ENCODE measurements around the gene SARDH.

SARDH gene

GRCh38 chr9:133733421-133733795, 4.7 kb downstream of the SARDH start:
- no peak for TF ChIP-seq JUND (IDR thresholded peaks at IDR 0.05; ENCODE audit: low read depth)
- in situ Hi-C loops (cut with HindIII; ENCODE audit: low pct_unique_long_range_greater_than_20kb, low sequenced_read_pairs) = no loop called here

DNA sequence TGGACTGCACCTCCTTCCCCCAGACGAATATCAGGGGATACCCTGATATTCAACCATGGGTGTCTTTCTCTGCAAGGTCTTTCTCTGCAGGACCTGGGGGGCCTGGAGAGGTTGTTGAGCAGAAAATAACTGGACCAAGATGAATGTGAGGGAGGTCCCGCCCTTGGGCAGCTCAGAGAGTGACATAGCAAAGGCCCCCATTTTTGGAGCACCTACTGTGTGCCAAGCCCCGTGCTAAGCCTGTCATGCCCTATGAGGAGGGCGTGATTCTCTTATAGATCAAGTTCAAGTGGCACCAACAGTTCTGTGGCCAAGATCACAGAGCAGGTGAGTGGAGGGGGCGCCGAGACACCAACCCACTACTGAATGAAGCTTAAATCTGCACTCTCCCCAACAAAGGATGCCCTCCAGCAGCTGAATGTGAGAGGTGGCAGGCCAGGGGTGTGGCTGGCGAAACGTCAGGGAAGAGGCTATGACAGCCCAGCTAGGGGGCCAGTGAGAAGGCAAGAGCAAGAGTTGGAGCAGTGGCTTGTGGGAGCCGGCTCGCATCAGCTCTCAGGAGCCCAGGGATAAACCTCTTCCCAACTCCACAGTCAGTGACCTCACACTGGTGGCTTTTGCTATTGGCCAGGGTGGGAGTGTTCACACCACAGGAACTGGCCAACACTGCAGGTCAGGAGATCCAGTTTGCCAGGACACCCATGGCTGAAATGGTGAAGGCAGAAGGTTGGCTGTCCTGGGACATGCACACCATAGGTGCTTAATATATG, 5.3 kb downstream of the SARDH start:
- in situ Hi-C loops (cut with HindIII; ENCODE audit: low pct_unique_long_range_greater_than_20kb, low sequenced_read_pairs) = no loop called here
- TF ChIP-seq JUND (IDR thresholded peaks at IDR 0.05; ENCODE audit: low read depth) = no peak
- peak in 1 of 2 experiments; percentile 23 for DNase-seq (ENCODE audit: low read depth in 1 of 2, low spot score in 1 of 2)

More at GRCh38 chr9:133733421-133733795, 4.7 kb downstream of the SARDH start:
- no peak for DNase-seq (ENCODE audit: low read depth in 1 of 2, low spot score in 1 of 2)

GRCh38 chr9:133731876-133732638, 6.1 kb downstream of the SARDH start:
- TF ChIP-seq JUND (IDR thresholded peaks at IDR 0.05; ENCODE audit: low read depth) = no peak
- in situ Hi-C loops (cut with HindIII; ENCODE audit: low pct_unique_long_range_greater_than_20kb, low sequenced_read_pairs) = no loop called here
- peak; percentile 95 to 97 for DNase-seq (ENCODE audit: low read depth in 1 of 2, low spot score in 1 of 2)

DNA sequence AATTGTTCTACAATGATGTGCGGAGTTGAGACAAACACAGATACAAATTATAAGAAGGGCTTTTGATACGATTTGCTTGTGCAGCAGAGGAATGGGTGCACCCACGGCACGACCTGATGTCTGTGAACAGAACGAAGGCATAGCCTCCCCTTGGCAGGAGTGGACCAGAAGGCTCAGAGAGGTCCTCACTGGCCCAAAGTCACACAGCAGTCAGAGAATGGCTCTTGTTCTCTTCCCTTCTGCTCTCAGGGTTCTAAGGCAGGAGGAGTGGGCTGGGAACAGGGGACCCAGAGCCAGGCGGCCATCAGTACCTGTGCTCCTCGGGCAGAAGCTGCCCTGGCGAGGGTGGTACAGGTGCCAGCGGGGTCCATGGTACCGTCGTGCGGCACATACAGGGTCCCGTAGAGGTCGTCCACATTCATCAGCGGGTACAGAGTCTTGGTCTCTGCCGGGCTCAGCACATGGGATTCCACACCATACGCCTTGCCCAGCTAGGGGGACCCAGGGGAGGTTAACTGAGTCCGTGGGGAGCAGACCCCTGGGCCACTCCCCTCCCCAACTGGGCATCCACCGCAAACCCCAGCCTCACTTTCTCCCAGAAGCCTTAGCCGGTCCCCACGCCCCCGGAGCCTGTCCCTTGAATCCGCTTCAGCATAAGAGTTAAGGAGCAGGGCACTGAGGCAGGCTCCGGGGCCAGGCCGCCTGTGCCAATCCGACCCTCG, 7.0 kb downstream of the SARDH start:
- in situ Hi-C loops (cut with HindIII; ENCODE audit: low pct_unique_long_range_greater_than_20kb, low sequenced_read_pairs) = no loop called here
- TF ChIP-seq JUND (IDR thresholded peaks at IDR 0.05; ENCODE audit: low read depth) = no peak
- no peak for DNase-seq (ENCODE audit: low read depth in 1 of 2, low spot score in 1 of 2)

GRCh38 chr9:133729617-133730281, 8.4 kb downstream of the SARDH start:
- peak; percentile 52 to 72 for DNase-seq (ENCODE audit: low read depth in 1 of 2, low spot score in 1 of 2)
- in situ Hi-C loops (cut with HindIII; ENCODE audit: low pct_unique_long_range_greater_than_20kb, low sequenced_read_pairs) = no loop called here
- TF ChIP-seq JUND (IDR thresholded peaks at IDR 0.05; ENCODE audit: low read depth) = no peak

DNA sequence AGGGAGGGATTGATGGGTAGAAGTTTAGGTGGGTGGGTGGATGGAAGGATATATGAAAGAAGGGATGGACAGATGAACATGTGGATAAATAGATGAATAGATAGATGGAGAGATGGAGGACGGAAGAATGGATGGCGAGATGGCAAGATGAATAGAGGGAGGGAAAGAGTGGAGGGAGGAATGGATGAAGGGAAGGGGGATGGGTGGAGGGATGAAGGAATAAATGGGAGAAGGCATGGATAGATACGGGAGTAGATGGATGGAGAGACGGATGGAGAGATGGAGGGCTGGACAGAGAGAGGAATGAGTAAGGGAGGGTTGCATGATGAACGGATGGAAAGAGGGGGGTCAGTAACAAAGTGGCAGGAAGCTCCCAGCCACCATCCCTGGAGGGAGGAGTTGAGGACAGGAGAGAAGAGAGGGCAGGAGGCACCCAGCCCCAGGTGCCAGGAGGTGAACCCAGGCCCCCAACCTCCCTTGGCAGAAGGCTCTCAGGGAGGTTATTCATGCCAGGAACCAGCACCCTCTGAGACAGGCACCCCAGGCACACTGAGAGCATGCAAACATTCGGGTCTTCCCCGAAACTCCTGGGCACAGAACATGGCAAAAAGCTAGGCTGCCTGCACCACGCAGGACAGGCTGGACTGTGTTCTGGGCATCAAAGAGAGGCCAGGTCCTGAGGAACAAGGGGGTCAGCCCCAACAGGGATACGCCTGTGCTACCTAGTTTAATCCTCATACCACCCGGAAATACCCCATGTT, 9.1 kb downstream of the SARDH start:
- TF ChIP-seq JUND (IDR thresholded peaks at IDR 0.05; ENCODE audit: low read depth) = no peak
- in situ Hi-C loops (cut with HindIII; ENCODE audit: low pct_unique_long_range_greater_than_20kb, low sequenced_read_pairs) = no loop called here
- no peak for DNase-seq (ENCODE audit: low read depth in 1 of 2, low spot score in 1 of 2)

DNA sequence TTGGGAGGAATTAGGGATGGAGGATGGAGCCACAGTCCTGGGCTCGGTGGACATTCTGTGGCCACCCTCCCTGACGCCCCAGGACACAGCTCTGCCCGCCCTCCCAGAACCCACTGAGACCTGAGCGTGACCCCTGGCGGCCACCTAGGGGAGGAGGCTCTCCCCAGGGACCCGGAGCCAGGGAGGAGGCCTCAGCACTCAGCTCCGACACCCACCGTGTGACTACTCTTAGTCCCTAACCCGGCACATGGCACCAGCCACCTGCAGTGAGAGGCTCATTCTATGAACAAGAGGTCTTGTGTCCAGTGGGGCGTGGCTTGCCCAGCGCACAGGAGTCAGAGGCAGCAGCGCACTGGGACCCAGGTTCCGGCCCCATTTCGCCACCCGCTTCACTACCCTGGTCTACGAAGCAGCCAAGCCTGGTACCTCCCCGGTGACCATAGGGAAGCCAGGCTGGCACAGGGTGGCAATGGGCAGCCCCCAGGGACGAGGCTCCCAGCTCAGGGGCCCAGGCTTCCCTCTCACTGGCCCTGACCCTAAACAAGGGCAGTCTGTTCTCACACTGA, 10.2 kb downstream of the SARDH start:
- in situ Hi-C loops (cut with HindIII; ENCODE audit: low pct_unique_long_range_greater_than_20kb, low sequenced_read_pairs) = no loop called here

GRCh38 chr9:133727277-133727875, 10.8 kb downstream of the SARDH start:
- no peak for DNase-seq (ENCODE audit: low read depth in 1 of 2, low spot score in 1 of 2)
- TF ChIP-seq JUND (IDR thresholded peaks at IDR 0.05; ENCODE audit: low read depth) = no peak
- in situ Hi-C loops (cut with HindIII; ENCODE audit: low pct_unique_long_range_greater_than_20kb, low sequenced_read_pairs) = no loop called here

More for the DNA sequence above, 10.2 kb downstream of the SARDH start:
- no peak for TF ChIP-seq JUND (IDR thresholded peaks at IDR 0.05; ENCODE audit: low read depth)
- no peak for DNase-seq (ENCODE audit: low read depth in 1 of 2, low spot score in 1 of 2)

DNA sequence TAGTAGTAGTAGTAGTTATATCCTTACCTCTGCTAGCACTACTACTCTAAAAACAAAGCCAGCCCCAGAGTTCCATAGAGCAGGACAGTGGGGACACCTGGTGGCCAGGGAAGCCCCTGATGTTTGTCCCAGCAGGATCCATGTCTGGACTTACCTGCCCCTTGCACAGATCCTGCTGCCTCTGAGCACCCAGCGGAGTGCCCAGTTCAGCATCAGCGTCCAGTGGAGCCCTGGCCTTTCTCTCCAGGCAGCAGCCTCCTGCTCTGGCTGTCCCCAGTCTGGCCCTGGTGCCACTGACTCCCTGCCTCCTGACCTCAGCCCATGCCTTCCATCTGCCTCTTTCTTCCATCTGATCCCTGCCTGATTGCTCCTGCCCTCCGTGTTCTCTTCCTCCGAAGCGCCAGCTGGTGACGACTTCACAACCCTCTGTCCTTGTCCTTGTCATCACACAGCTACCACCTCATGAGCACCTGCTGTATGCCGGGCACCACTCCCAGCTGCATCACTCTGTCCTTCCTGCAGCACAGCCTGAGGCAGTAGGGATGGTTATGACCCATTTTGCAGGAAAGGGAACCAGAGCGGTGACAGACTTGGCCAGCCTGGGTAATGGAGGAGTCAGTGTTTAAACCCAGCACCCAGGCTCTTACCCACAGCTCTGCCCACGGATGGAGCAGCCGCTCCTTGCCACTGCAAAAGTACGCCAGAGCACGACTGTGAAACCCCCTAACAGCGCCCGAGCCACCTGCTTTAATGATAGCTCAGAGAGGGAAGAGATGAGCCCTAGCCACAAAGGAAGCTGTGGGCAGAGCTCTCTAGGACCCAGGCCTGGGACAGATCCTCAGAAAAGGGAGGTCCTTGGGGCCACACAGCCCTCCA, 11.5 kb downstream of the SARDH start:
- no peak for TF ChIP-seq JUND (IDR thresholded peaks at IDR 0.05; ENCODE audit: low read depth)
- peak; percentile 86 to 91 for DNase-seq (ENCODE audit: low read depth in 1 of 2, low spot score in 1 of 2)
- in situ Hi-C loops (cut with HindIII; ENCODE audit: low pct_unique_long_range_greater_than_20kb, low sequenced_read_pairs) = no loop called here

GRCh38 chr9:133725886-133726285, 12.3 kb downstream of the SARDH start:
- no peak for TF ChIP-seq JUND (IDR thresholded peaks at IDR 0.05; ENCODE audit: low read depth)
- in situ Hi-C loops (cut with HindIII; ENCODE audit: low pct_unique_long_range_greater_than_20kb, low sequenced_read_pairs) = no loop called here
- DNase-seq (ENCODE audit: low read depth in 1 of 2, low spot score in 1 of 2) = no peak

All from T47D (cell line).